CD14-positive monocyte (primary cell): ENCODE measurements around the gene STXBP5. TPM values are rescaled to one million over a fixed set of nuclear protein-coding genes. Genes with fewer than 3 reads are reported as not detected.

Experiments used
- DNase-seq, 3 donors: peaks; one replicate each; pipeline ENCODE4 v3.0.0-alpha.2; 2011 to 2022
- H2AFZ ChIP-seq: 2 replicates; pipeline ENCODE4 v1.6.0; 2012; ENCODE audit warnings: mild to moderate bottlenecking, low read depth, low read length, inconsistent platforms; ENCODE audit not compliant: insufficient read depth, poor library complexity, severe bottlenecking
- H3K27ac ChIP-seq, 2 donors: 1 replicate in 1 of 2; 2 replicates in 1 of 2; pipeline ENCODE4 v1.5.1; 2012 to 2013; ENCODE audit warnings: low read length in 2 of 2, control low read depth in 1 of 2, inconsistent platforms in 1 of 2, low read depth in 1 of 2, mild to moderate bottlenecking in 1 of 2
- H3K27me3 ChIP-seq, 2 donors: one replicate each; pipeline versions ENCODE4 v1.6.0 to v1.6.1; 2011 to 2013; ENCODE audit warnings: low read length in 2 of 2; ENCODE audit not compliant: control insufficient read depth in 2 of 2, insufficient read depth in 2 of 2
- H3K36me3 ChIP-seq, 2 donors: replicated peaks in 1 of 2; 1 replicate in 1 of 2; 2 replicates in 1 of 2; pipeline versions ENCODE4 v1.5.1 to v1.6.1; 2012 to 2013; ENCODE audit warnings: low read length in 2 of 2, control low read depth in 1 of 2, inconsistent platforms in 1 of 2, mild to moderate bottlenecking in 1 of 2; ENCODE audit not compliant: insufficient read depth in 2 of 2, control insufficient read depth in 1 of 2
- H3K4me1 ChIP-seq, 2 donors: 1 replicate in 1 of 2; 2 replicates in 1 of 2; pipeline versions ENCODE4 v1.5.1 to v1.6.1; 2012 to 2013; ENCODE audit warnings: low read length in 2 of 2, control low read depth in 1 of 2, inconsistent platforms in 1 of 2, mild to moderate bottlenecking in 1 of 2, moderate library complexity in 1 of 2; ENCODE audit not compliant: insufficient read depth in 2 of 2, control insufficient read depth in 1 of 2
- H3K4me2 ChIP-seq: replicated peaks from 2 replicates; pipeline ENCODE3; 2012; ENCODE audit warnings: low read length, moderate library complexity, mild to moderate bottlenecking; ENCODE audit not compliant: poor library complexity, severe bottlenecking; ENCODE audit errors: extremely low read depth
- H3K4me3 ChIP-seq, 3 experiments: fragments of 200-600 bp in 1 of 3; sonication (generic) in 1 of 3; replicated peaks in 1 of 3; 1 replicate in 2 of 3; 2 replicates in 1 of 3; pipeline ENCODE4 v1.5.1; 2011 to 2013; ENCODE audit warnings: low read length in 3 of 3, mild to moderate bottlenecking in 3 of 3, control low read depth in 2 of 3, low read depth in 2 of 3, inconsistent platforms in 1 of 3, moderate library complexity in 1 of 3
- H3K79me2 ChIP-seq: 2 replicates; pipeline ENCODE4 v1.6.0; 2012; ENCODE audit warnings: mild to moderate bottlenecking, control low read depth, inconsistent platforms, low read length, moderate library complexity; ENCODE audit not compliant: insufficient read depth
- H3K9ac ChIP-seq: 2 replicates; pipeline ENCODE4 v1.6.0; 2017; ENCODE audit warnings: low read length, mild to moderate bottlenecking; ENCODE audit not compliant: insufficient read depth, poor library complexity, severe bottlenecking
- H3K9me3 ChIP-seq, 2 donors: replicated peaks in 1 of 2; 1 replicate in 1 of 2; 2 replicates in 1 of 2; pipeline versions ENCODE4 v1.5.1 to v1.6.1; 2012 to 2013; ENCODE audit warnings: low read length in 2 of 2, control low read depth in 1 of 2; ENCODE audit not compliant: control insufficient read depth in 1 of 2, insufficient read depth in 1 of 2
- H4K20me1 ChIP-seq: 2 replicates; pipeline ENCODE4 v1.6.0; 2012; ENCODE audit warnings: mild to moderate bottlenecking, low read length, control low read depth, moderate library complexity; ENCODE audit not compliant: insufficient read depth
- H3K27ac Mint-ChIP-seq, 7 donors: one replicate each; pipeline ENCODE4 v1.8.0; 2020; ENCODE audit warnings: mild to moderate bottlenecking in 7 of 7, mixed read lengths in 7 of 7, moderate library complexity in 6 of 7, inconsistent platforms in 2 of 7
- H3K27me3 Mint-ChIP-seq, 3 donors: one replicate each; pipeline ENCODE4 v1.8.0; 2021 to 2022; ENCODE audit warnings: low read depth in 3 of 3, mild to moderate bottlenecking in 3 of 3, mixed read lengths in 3 of 3, moderate library complexity in 3 of 3, inconsistent platforms in 1 of 3
- H3K36me3 Mint-ChIP-seq, 2 donors: one replicate each; pipeline ENCODE4 v1.8.0; 2020; ENCODE audit warnings: mixed read lengths in 2 of 2, inconsistent platforms in 1 of 2, mild to moderate bottlenecking in 1 of 2
- H3K4me1 Mint-ChIP-seq: one replicate; pipeline ENCODE4 v1.8.0; 2020; ENCODE audit warnings: mild to moderate bottlenecking, mixed read lengths
- H3K4me3 Mint-ChIP-seq, 2 donors: one replicate each; pipeline ENCODE4 v1.8.0; 2020; ENCODE audit warnings: mild to moderate bottlenecking in 2 of 2, mixed read lengths in 2 of 2, moderate library complexity in 1 of 2
- H3K9me3 Mint-ChIP-seq, 7 donors: one replicate each; pipeline ENCODE4 v1.8.0; 2020 to 2022; ENCODE audit warnings: mixed read lengths in 7 of 7, mild to moderate bottlenecking in 6 of 7, moderate library complexity in 6 of 7, inconsistent platforms in 2 of 7
- CTCF ChIP-seq: fragments of 200-600 bp; IDR thresholded peaks from one replicate; pipeline ENCODE4 v1.8.0; 2022; ENCODE audit warnings: antibody characterized with exemption, mild to moderate bottlenecking
- WGBS: methylation state at CpG from one replicate; pipeline ENCODE4 v1.1.5; 2013; ENCODE audit warnings: missing lambda C conversion rate; ENCODE audit not compliant: insufficient coverage; 5-methylcytosine and 5-hydroxymethylcytosine counted together
- intact Hi-C, 2 donors: fragments of 100-400 bp; cut with micrococcal nuclease; formaldehyde crosslinking; loops; one replicate each; pipeline versions ENCODE4 v1.15.0 to v1.15.1; 2023
- polyA plus RNA-seq, 3 donors: library from polyadenylated mRNA; depleted of rRNA in 1 of 3; unstranded in 2 of 3; stranded (reverse) in 1 of 3; fragments of 300-500 nt in 2 of 3; fragments of >200 nt in 1 of 3; fragmentation: Illumina TruSeq in 2 of 3; gene quantifications; 1 replicate in 2 of 3; 2 replicates in 1 of 3; pipeline ENCODE4 v1.2.3, GENCODE V29; 2012 to 2021

The STXBP5 gene
- polyA plus RNA-seq, 3 donors: 1.5 to 8.8 (median 2.0) TPM

GRCh38 chr6:147185216-147185615, 19.0 kb upstream of the STXBP5 start:
- Histone ChIP-seq H3K4me1 (no peaks in the 10 kb centered on the region), H3K27ac (no peak overlapping the region), H3K27me3 (no peaks in the 10 kb centered on the region), H3K9me3 (no peaks in the 10 kb centered on the region), H3K9ac (no peak overlapping the region), H3K79me2 (no peaks in the 10 kb centered on the region), H3K4me3 (no peak overlapping the region), H4K20me1 (no peaks in the 10 kb centered on the region), H2AFZ (no peak overlapping the region), H3K4me2 (no peak overlapping the region), H3K36me3 (no peaks in the 10 kb centered on the region)
- Mint-ChIP-seq H3K27me3 (peaks cover 0 to 3% (median 0%) of the 10 kb centered on the region in 3 donors), H3K27ac (no peak overlapping the region), H3K36me3 (no peaks in the 10 kb centered on the region), H3K9me3 (no peaks in the 10 kb centered on the region), H3K4me3 (no peak overlapping the region), H3K4me1 (peaks cover 3% of the 10 kb centered on the region)
- intact Hi-C loops: no loop called here
- WGBS: 88% methylated on average over 2 of the region's 3 CpGs
- DNase-seq: no peak
- no peak for TF ChIP-seq CTCF

- TF ChIP-seq CTCF: no peak
- Histone ChIP-seq H3K79me2 (no peaks in the 10 kb centered on the region), H3K9ac (no peak overlapping the region), H3K9me3 (no peaks in the 10 kb centered on the region), H3K4me1 (peaks cover 15% of the 10 kb centered on the region in 2 donors), H4K20me1 (no peaks in the 10 kb centered on the region), H2AFZ (no peak overlapping the region), H3K27ac (no peak overlapping the region), H3K4me3 (no peak overlapping the region), H3K27me3 (no peaks in the 10 kb centered on the region), H3K4me2 (no peak overlapping the region), H3K36me3 (no peaks in the 10 kb centered on the region)
- intact Hi-C loops: no loop called here
- no peak overlapping the region for H3K4me3 Mint-ChIP-seq
- WGBS: 86% methylated on average over 4 of the region's 5 CpGs
- H3K27ac Mint-ChIP-seq: no peak overlapping the region
- H3K27me3 Mint-ChIP-seq: no peaks in the 10 kb centered on the region
- no peaks in the 10 kb centered on the region for H3K9me3 Mint-ChIP-seq
- DNase-seq: no peak
- H3K36me3 Mint-ChIP-seq: no peaks in the 10 kb centered on the region
- H3K4me1 Mint-ChIP-seq: peaks cover 26% of the 10 kb centered on the region
Measured at GRCh38 chr6:147190556-147190955, 13.7 kb upstream of the STXBP5 start.
